ENCODE data around the gene PHPT1. TPM values are rescaled to one million over a fixed set of nuclear protein-coding genes. Genes with fewer than 3 reads are reported as not detected.
"Not testable (repeated sequence)": the region's sequence is repeated elsewhere in the genome, so short reads cannot be mapped to it uniquely, and the experiment has no call there.

The PHPT1 gene
- total RNA-seq, 1 experiment from 2014 or later, result 125 TPM

- no peak for DNase-seq (ENCODE audit: low read depth)
- in situ Hi-C loops (cut with HindIII; ENCODE audit: low pct_unique_long_range_greater_than_20kb, low sequenced_read_pairs), result no loop called here
Observed at GRCh38 chr9:136865041-136865767, 16.0 kb downstream of the PHPT1 start.

DNA sequence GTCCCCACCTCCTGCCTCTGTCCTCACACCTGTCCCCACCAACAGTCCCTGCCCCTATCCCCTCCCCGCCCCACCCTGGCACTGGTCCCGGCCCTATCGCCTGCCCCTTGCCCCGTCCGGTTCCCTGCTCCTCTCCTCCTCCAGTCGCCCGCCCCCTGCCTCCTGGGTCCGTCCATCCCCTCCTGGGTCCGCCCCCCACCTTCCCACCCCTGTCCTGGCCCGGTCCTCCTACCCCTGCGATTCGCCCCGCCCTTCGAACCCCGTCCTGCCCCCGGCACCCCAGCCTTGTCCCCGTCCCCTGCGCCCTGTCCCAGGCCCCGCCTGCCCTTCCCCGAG is 16.5 kb downstream of the PHPT1 start:
- in situ Hi-C loops (cut with HindIII; ENCODE audit: low pct_unique_long_range_greater_than_20kb, low sequenced_read_pairs), result no loop called here

DNA sequence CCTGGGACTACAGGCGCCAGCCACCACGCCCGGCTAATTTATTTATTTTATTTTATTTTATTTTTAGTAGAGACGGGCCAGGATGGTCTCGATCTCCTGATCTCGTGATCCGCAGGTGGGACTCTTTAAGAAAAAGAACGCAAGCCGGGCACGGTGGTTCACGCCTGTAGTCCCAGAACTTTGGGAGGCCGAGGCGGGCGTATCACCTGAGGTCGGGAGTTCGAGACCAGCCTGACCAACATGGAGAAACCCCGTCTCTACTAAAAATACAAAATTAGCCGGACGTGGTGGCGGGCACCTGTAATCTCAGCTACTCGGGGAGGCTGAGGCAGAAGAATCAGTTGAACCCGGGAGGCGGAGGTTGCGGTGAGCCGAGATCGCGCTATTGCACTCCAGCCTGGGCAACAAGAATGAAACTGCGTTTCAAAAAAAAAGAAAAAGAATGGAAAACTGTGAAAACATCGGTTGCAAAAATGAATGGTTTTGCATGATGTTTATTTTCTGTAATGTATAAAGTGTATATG is 17.8 kb downstream of the PHPT1 start:
- DNase-seq (ENCODE audit: low read depth); in situ Hi-C loops (cut with HindIII; ENCODE audit: low pct_unique_long_range_greater_than_20kb, low sequenced_read_pairs): not testable (repeated sequence)

More for the DNA sequence above, 16.5 kb downstream of the PHPT1 start:
- no peak for DNase-seq (ENCODE audit: low read depth)

DNA sequence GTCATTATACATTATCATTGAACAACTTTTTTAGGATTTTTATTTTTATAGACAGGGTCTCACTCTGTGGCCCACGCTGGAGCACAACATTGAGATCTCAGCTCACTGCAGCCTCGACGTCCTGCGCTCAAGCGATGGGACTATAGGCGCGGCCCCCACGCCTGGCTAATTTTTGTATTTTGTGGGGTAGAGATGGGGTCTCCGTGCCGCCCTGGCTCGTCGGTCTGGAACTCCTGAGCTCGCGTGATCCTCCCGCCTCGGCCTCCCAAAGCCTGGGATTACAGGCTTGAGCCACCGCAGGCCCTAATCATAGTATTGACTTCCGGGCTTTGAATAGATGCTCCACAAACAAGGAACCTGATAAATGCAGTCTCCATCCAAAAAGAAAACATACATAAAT is 18.3 kb downstream of the PHPT1 start:
- no peak for DNase-seq (ENCODE audit: low read depth)
- in situ Hi-C loops (cut with HindIII; ENCODE audit: low pct_unique_long_range_greater_than_20kb, low sequenced_read_pairs), result no loop called here

- no peak for DNase-seq (ENCODE audit: low read depth)
- in situ Hi-C loops (cut with HindIII; ENCODE audit: low pct_unique_long_range_greater_than_20kb, low sequenced_read_pairs), result no loop called here
Observed at GRCh38 chr9:136867917-136868316, 18.7 kb downstream of the PHPT1 start.

GRCh38 chr9:136868644-136869043 is 19.4 kb downstream of the PHPT1 start:
- in situ Hi-C loops (cut with HindIII; ENCODE audit: low pct_unique_long_range_greater_than_20kb, low sequenced_read_pairs), result no loop called here
- no peak for DNase-seq (ENCODE audit: low read depth)

GRCh38 chr9:136869611-136870010 is 20.4 kb downstream of the PHPT1 start:
- in situ Hi-C loops (cut with HindIII; ENCODE audit: low pct_unique_long_range_greater_than_20kb, low sequenced_read_pairs), result not testable (repeated sequence)
- peak; percentile 76 for DNase-seq (ENCODE audit: low read depth)

DNA sequence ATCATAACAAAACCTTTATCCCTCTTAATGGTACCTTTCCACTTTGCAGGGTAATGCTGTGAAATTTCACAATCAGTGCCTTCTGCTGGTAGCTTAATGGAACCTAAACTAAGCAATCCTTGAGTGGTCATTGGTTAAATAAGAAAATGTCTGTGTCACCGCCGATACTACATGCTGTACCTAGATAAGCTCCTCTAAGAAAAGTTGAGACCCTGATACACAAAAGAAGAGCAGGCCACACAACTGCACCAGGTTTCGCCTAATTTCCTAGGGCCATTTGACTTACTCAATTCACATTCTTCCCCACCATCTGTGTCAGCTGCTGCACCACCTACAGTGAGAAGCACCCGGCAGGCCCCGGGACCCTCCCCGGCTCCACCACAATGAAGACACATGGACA is 25.9 kb downstream of the PHPT1 start:
- in situ Hi-C loops (cut with HindIII; ENCODE audit: low pct_unique_long_range_greater_than_20kb, low sequenced_read_pairs), result no loop called here
- no peak for DNase-seq (ENCODE audit: low read depth)

DNA sequence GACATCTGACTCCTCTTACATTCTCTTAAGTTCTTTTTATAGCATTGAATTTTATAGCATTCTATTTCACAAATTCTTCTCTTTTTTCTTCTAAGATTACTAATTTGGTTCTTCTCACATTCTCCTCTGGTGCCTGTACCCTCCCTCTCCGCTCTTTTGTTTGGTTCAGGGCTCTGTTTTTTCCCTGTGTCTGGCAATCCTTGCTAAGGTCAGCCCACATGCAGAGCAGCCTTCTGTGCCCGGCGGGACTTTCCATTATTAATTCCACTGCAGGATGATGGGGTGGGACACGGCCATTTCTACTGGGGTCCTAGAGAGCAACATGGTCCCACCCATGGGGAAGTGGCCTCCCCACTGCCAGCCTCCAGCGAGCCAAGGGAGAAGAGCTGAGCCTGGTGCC is 27.3 kb downstream of the PHPT1 start:
- DNase-seq (ENCODE audit: low read depth), result no peak
- in situ Hi-C loops (cut with HindIII; ENCODE audit: low pct_unique_long_range_greater_than_20kb, low sequenced_read_pairs), result no loop called here

DNA sequence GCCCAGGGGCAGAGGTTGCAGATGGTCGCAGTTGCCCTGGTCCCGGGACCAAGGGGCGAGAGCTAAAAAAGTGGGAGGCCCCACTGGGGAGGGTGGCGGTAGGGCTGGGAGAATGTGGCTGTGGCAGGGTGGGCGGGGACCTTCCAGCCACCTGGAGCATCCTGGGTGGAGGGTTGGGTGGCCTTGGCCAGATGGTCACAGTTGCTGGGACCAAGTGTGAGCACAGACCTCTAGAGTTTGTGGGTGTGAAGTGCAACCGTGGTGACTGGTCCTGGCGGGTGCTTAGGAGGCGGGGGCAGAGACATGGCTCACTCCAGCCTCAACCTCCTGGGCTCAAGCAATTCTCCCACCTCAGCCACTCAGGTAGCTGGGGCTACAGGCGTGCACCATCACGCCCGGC is 31.4 kb downstream of the PHPT1 start:
- in situ Hi-C loops (cut with HindIII; ENCODE audit: low pct_unique_long_range_greater_than_20kb, low sequenced_read_pairs), result no loop called here
- DNase-seq (ENCODE audit: low read depth), result no peak

DNA sequence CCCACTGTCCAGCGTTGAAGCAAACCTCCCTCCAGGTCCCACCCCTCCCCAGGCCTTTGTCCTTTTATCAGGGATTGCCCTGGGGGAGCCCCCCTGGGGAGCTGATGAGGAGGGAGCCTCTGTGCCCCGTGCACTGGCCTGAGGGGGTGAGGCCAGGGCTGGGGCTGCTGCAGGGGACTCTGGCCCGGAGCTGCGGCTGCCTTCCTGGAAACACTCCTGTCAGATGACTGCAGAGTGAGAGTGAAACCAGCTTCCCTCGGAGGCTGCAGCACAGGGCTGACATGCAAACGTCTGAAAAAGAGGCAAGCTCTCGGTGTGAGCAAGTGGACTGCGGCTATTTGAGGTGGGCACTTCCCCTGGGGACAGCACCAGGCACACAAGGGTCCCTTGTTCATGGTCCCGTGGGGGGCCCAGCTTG is 32.5 kb downstream of the PHPT1 start:
- in situ Hi-C loops (cut with HindIII; ENCODE audit: low pct_unique_long_range_greater_than_20kb, low sequenced_read_pairs), result no loop called here
- DNase-seq (ENCODE audit: low read depth), result peak; percentile 52

- in situ Hi-C loops (cut with HindIII; ENCODE audit: low pct_unique_long_range_greater_than_20kb, low sequenced_read_pairs), result no loop called here
- peak; percentile 90 for DNase-seq (ENCODE audit: low read depth)
Observed at GRCh38 chr9:136882109-136882946, 33.1 kb downstream of the PHPT1 start.

DNA sequence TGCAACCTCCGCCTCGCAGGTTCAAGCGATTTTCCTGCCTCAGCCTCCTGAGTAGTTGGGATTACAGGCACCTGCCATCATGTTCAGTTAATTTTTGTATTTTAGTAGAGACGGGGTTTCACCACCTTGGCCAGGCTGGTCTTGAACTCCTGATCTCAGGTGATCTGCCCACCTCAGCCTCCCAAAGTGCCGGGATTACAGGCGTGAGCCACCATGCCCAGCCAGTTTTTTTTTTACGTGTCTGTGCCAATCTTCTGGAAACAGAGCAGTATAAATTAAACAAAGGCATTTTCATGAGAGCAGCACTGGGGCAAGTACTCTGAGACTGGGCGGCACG is 33.7 kb downstream of the PHPT1 start:
- DNase-seq (ENCODE audit: low read depth); in situ Hi-C loops (cut with HindIII; ENCODE audit: low pct_unique_long_range_greater_than_20kb, low sequenced_read_pairs): not testable (repeated sequence)

- in situ Hi-C loops (cut with HindIII; ENCODE audit: low pct_unique_long_range_greater_than_20kb, low sequenced_read_pairs); DNase-seq (ENCODE audit: low read depth): not testable (repeated sequence)
Observed at GRCh38 chr9:136883670-136884069, 34.5 kb downstream of the PHPT1 start.

- in situ Hi-C loops (cut with HindIII; ENCODE audit: low pct_unique_long_range_greater_than_20kb, low sequenced_read_pairs), result no loop called here
- DNase-seq (ENCODE audit: low read depth), result peak; percentile 97
Observed at GRCh38 chr9:136885950-136886578, 36.9 kb downstream of the PHPT1 start, which contains the start of gene TRAF2. TSS of gene TRAF2 (plus strand) at chr9:136886516. CDS start at chr9:136898741, 12,225 bp downstream.

DNA sequence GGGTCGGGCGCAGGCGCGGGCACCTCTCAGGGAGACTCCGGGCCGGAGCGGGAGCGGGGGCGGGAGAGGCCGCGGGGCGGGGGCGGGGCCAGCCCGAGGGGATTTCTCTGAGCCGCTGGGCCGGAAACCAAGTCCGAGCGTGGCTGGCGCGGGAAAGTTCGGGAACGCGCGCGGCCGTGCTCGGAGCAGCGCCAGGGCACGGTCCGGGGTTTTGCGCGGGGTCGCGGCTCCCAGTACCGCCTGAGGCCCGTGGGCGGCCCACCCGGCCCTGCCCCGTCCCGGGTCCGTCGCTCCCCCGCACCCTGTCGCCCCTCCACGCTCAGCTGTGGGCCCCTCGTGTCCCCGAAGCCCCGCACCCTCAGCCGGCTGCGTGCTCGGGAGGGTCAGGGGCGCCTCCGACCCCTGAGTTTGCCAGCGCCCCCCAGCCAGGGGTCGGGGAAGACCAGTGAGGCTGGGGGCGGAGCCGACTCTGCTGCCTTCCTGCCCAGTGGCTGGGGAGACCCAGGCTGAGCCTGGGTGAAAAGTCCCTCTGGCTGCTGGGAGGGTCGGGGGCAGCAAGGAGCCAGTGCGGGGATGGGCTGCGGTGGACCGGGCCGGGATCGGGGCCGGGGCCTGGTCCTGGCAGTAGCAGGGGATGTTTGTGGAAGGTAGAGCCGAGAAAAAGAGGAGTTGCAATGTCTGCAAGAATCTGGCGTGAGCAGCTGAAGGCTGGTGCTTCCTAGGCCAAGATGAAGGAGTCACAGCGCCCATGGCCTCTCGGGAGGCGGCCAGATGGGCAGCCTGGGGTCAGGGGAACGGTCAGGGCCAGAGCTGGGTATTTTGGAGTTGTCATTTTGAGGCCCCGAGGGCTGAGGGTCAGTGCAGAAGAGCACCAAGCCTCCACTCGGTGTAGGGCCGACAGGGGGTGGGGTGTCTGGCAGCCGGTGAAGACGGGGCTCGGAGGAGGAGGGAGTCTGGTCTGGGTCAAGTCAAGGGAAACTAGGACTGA is 37.7 kb downstream of the PHPT1 start:
- DNase-seq (ENCODE audit: low read depth), result peak; percentile 25
- in situ Hi-C loops (cut with HindIII; ENCODE audit: low pct_unique_long_range_greater_than_20kb, low sequenced_read_pairs), result no loop called here

- in situ Hi-C loops (cut with HindIII; ENCODE audit: low pct_unique_long_range_greater_than_20kb, low sequenced_read_pairs), result no loop called here
- no peak for DNase-seq (ENCODE audit: low read depth)
Observed at GRCh38 chr9:136888454-136888853, 39.2 kb downstream of the PHPT1 start.

DNA sequence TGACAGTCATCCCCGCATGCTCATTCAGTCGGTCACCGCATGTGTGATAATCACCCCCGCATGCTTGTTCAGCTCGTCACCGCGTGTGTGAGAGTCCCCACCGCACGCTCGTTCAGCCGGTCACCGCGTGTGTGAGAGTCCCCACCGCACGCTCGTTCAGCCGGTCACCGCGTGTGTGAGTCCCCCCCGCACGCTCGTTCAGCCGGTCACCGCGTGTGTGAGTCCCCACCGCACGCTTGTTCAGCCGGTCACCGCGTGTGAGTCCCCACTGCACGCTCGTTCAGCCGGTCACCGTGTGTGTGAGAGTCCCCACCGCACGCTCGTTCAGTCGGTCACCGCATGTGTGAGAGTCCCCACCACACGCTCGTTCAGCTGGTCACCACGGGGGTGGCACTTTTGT is 40.6 kb downstream of the PHPT1 start:
- in situ Hi-C loops (cut with HindIII; ENCODE audit: low pct_unique_long_range_greater_than_20kb, low sequenced_read_pairs), result no loop called here
- no peak for DNase-seq (ENCODE audit: low read depth)

Measured in Caki2 (cell line).